C4-2B (cell line): ENCODE data around the gene TNS3.

ENCODE experiments used
- CTCF ChIP-seq: fragments of 450-650 bp; conservative IDR thresholded peaks from 2 replicates; pipeline ENCODE4 v1.5.1; 2017; ENCODE audit warnings: mild to moderate bottlenecking
- ZFX ChIP-seq: fragments of 450-650 bp; IDR thresholded peaks from 2 replicates; pipeline ENCODE4 v1.6.1; 2017

DNA sequence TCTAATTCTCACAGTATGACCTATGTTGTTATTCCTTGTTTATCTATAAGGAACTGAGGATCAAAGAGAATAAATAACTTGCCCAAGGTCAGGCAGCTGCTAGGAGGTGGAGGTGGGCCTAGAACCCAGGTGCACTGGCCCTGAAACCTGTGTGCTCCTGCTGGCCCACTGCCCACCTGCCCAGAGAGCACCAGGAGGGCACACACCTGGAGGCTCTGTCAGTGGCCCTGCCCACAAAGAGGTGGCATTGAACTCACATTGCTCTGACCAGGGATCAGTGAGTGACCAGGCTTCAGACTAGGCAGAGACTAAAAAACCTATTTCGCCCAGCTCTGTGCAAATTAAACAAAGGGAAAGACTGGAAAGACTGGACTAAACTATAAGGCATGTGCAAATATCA lies 210.6 kb downstream of the TNS3 start:
- TF ChIP-seq CTCF (no peak), ZFX (no peak)
